HG02678 (cell line): ENCODE results near the gene IPO7.
A peak's percentile ranks its signal among the peaks of the same experiment; 100 is the strongest.
"Not testable (repeated sequence)": the region's sequence is repeated elsewhere in the genome, so short reads cannot be mapped to it uniquely, and the experiment has no call there.

Source experiments
- ATAC-seq: cut with Tn5 transposase; IDR thresholded peaks from one replicate; pipeline ENCODE4 v1.9.1; 2021; ENCODE audit warnings: mild to moderate bottlenecking, moderate library complexity; ENCODE audit not compliant: unreplicated experiment

IPO7 gene

GRCh38 chr11:9397746-9398680 lies 13.6 kb downstream of the IPO7 start:
- no peak for ATAC-seq

- ATAC-seq = no peak
These were observed 15.0 kb downstream of the IPO7 start for GRCh38 chr11:9399466-9399865.

GRCh38 chr11:9401884-9402283 lies 17.4 kb downstream of the IPO7 start:
- not testable (repeated sequence) for ATAC-seq

GRCh38 chr11:9428706-9429105 lies 44.3 kb downstream of the IPO7 start:
- no peak for ATAC-seq

GRCh38 chr11:9438611-9439010 lies 54.2 kb downstream of the IPO7 start:
- ATAC-seq = no peak

- ATAC-seq = no peak
These were observed 61.8 kb downstream of the IPO7 start for GRCh38 chr11:9446230-9446629.

GRCh38 chr11:9448576-9449352 lies 64.3 kb downstream of the IPO7 start:
- no peak for ATAC-seq

GRCh38 chr11:9452023-9452422 lies 67.6 kb downstream of the IPO7 start:
- not testable (repeated sequence) for ATAC-seq

- no peak for ATAC-seq
These were observed 71.3 kb downstream of the IPO7 start for GRCh38 chr11:9455722-9456121.

- ATAC-seq = no peak
These were observed 75.3 kb downstream of the IPO7 start for GRCh38 chr11:9459667-9460321.

- ATAC-seq = peak; percentile 89
These were observed 76.0 kb downstream of the IPO7 start, which contains the start of gene ZNF143 for GRCh38 chr11:9460322-9461062. Gene ZNF143 (plus strand): TSS chr11:9461012. CDS start chr11:9471309, 10,297 bp downstream.

GRCh38 chr11:9461063-9461759 lies 76.8 kb downstream of the IPO7 start:
- peak; percentile 42 for ATAC-seq

- ATAC-seq = no peak
These were observed 77.3 kb downstream of the IPO7 start for GRCh38 chr11:9461760-9462134.

GRCh38 chr11:9462172-9462799 lies 77.8 kb downstream of the IPO7 start:
- no peak for ATAC-seq

- ATAC-seq = no peak
These were observed 78.5 kb downstream of the IPO7 start for GRCh38 chr11:9462806-9463537.

- no peak for ATAC-seq
These were observed 86.3 kb downstream of the IPO7 start for GRCh38 chr11:9470765-9471164.

GRCh38 chr11:9473408-9473807 lies 89.0 kb downstream of the IPO7 start:
- no peak for ATAC-seq

GRCh38 chr11:9479899-9480298 lies 95.4 kb downstream of the IPO7 start:
- no peak for ATAC-seq
